Upper lobe of left lung (tissue), 4 donors: ENCODE measurements around the gene MTHFD2L.

ENCODE experiments used
- EP300 ChIP-seq, 4 donors: sonication (generic); formaldehyde crosslinking; IDR thresholded peaks; one replicate each; pipeline ENCODE4 v1.5.1; 2017; ENCODE audit warnings: antibody characterized with exemption in 4 of 4, control low read depth in 2 of 4
- POLR2AphosphoS5 ChIP-seq, 2 donors: sonication (generic); formaldehyde crosslinking; IDR thresholded peaks; one replicate each; pipeline ENCODE4 v1.5.1; 2017; ENCODE audit warnings: antibody characterized with exemption in 2 of 2
- TF ChIP-seq, protein P1 (sequence below), 6 experiments: fragments of 450-650 bp in 4 of 6; fragments of 200-600 bp in 2 of 6; sonication (generic) in 2 of 6; IDR thresholded peaks; one replicate each; pipeline ENCODE4 v1.5.1; 2016 to 2019; ENCODE audit warnings: antibody characterized with exemption in 6 of 6

DNA sequence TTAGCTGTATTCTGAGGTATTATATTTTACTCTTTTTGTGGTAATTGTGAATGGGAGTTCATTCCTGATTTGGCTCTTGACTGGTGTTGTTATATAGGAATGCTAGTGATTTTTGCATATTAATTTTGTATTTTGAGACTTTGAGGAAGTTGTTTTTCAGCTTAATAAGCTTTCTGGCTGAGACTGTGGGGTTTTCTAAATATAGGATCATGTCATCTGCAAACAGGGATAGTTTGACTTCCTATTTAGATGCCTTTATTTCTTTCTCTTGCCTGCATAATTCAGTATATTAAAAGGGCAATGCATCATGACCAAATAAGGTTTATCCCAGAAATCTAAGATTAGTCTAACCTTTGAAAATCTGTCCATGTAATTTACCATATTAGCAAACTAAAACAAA, 105.6 kb downstream of the MTHFD2L start:
- TF ChIP-seq, protein P1, sequence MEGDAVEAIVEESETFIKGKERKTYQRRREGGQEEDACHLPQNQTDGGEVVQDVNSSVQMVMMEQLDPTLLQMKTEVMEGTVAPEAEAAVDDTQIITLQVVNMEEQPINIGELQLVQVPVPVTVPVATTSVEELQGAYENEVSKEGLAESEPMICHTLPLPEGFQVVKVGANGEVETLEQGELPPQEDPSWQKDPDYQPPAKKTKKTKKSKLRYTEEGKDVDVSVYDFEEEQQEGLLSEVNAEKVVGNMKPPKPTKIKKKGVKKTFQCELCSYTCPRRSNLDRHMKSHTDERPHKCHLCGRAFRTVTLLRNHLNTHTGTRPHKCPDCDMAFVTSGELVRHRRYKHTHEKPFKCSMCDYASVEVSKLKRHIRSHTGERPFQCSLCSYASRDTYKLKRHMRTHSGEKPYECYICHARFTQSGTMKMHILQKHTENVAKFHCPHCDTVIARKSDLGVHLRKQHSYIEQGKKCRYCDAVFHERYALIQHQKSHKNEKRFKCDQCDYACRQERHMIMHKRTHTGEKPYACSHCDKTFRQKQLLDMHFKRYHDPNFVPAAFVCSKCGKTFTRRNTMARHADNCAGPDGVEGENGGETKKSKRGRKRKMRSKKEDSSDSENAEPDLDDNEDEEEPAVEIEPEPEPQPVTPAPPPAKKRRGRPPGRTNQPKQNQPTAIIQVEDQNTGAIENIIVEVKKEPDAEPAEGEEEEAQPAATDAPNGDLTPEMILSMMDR (IDR thresholded peaks at IDR 0.05), result no peak
- TF ChIP-seq EP300 (IDR thresholded peaks at IDR 0.05), result no peak
- TF ChIP-seq POLR2AphosphoS5 (IDR thresholded peaks at IDR 0.05), result no peak
